Astrocyte of the cerebellum (primary cell): ENCODE results near the gene TMEM91.
"Not testable (repeated sequence)": the region's sequence is repeated elsewhere in the genome, so short reads cannot be mapped to it uniquely, and the experiment has no call there.

Experiments
- DNase-seq: peaks from one replicate; pipeline ENCODE4 v3.0.0-alpha.2; 2011; ENCODE audit warnings: low read depth
- H3K4me3 ChIP-seq: 2 replicates; pipeline ENCODE4 v1.5.1; 2011; ENCODE audit warnings: mild to moderate bottlenecking, low read depth, low read length, moderate library complexity
- in situ Hi-C: cut with HindIII; loops from 2 replicates; pipeline ENCODE4 v1.10.0; 2017; ENCODE audit warnings: low sequenced_read_pairs
- TF ChIP-seq, protein P1 (sequence below): IDR thresholded peaks from 2 replicates; pipeline ENCODE4 v1.5.1; 2012; ENCODE audit warnings: low read length, low read depth, moderate library complexity, mild to moderate bottlenecking; ENCODE audit errors: missing control alignments

Gene TMEM91

DNA sequence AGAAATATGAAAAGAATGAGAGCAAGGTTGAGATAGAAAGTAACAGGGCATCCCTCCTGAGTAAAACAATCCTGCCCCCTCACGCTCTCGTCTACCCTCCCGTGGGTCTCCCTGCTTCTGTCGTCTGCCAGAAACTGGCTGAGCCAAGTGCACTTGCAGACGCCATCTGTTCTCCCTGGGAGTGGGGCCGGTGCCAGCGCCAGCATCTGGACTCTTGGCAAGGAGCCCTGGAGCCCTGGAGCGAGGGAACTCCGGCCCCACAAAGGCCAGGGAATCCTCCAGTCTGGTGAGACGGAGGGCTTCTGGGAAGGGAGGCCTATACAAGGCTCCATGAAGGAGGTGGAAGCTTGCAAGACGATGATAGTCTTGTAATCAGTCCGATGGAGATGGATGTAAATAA, 2.3 kb upstream of the TMEM91 start:
- no peak overlapping the region for H3K4me3 ChIP-seq
- TF ChIP-seq, protein P1, sequence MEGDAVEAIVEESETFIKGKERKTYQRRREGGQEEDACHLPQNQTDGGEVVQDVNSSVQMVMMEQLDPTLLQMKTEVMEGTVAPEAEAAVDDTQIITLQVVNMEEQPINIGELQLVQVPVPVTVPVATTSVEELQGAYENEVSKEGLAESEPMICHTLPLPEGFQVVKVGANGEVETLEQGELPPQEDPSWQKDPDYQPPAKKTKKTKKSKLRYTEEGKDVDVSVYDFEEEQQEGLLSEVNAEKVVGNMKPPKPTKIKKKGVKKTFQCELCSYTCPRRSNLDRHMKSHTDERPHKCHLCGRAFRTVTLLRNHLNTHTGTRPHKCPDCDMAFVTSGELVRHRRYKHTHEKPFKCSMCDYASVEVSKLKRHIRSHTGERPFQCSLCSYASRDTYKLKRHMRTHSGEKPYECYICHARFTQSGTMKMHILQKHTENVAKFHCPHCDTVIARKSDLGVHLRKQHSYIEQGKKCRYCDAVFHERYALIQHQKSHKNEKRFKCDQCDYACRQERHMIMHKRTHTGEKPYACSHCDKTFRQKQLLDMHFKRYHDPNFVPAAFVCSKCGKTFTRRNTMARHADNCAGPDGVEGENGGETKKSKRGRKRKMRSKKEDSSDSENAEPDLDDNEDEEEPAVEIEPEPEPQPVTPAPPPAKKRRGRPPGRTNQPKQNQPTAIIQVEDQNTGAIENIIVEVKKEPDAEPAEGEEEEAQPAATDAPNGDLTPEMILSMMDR, result no peak
- DNase-seq, result peak; percentile 86
- in situ Hi-C loops, result no loop called here

DNA sequence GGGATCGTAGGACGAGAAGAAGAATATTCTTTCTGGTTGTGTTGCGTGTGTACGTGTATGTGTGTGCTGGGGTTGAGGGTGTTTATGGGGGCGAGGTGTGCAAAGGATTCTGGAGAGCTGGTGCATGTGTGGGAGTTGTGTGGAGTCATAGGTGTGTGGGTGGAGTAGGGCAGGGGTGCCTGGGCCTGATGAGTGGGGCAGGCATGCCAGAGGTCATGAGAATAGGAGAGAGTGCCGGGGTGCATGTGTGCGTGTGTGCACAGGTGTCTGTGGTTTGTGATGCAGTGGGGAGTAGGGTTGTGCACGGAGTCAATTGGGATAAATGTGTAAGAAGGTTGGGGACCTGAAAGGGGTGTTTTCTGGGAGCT, 649 bp downstream of the TMEM91 start:
- no peak for DNase-seq
- in situ Hi-C loops, result no loop called here
- TF ChIP-seq, protein P1, result no peak

DNA sequence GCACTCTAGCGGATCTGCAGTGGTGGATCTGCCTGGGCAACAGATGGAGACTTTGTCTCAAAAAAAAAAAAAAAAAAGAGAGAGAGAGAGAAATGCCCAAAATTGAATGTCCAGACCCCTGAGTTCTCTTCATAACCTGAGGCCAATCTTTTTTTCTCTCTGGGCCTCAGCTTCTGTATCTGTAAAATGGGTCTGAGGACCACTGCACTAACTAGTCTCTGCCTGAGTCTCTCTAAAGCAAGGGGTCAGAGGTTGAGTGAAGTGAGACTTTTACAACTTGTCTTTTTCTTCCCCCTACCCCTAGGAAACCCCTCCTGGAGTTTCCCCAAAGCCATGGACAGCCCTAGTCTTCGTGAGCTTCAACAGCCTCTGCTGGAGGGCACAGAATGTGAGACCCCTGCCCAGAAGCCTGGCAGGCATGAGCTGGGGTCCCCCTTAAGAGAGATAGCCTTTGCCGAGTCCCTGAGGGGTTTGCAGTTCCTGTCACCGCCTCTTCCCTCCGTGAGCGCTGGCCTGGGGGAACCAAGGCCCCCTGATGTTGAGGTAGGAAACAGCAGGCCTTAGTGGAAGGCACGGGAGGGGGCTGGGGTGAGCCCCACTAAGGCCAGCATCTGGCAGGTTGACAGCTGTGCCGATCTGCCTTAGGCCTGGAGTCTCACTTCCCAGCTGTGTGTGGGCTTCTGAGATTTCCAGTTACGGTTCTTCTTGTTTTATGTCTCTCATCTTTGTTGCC, 1.8 kb downstream of the TMEM91 start:
- no peak overlapping the region for H3K4me3 ChIP-seq
- in situ Hi-C loops, result no loop called here
- no peak for DNase-seq
- TF ChIP-seq, protein P1, result peak; percentile 33

More for the DNA sequence above, 649 bp downstream of the TMEM91 start:
- H3K4me3 ChIP-seq, result peak overlapping the region; percentile 45

DNA sequence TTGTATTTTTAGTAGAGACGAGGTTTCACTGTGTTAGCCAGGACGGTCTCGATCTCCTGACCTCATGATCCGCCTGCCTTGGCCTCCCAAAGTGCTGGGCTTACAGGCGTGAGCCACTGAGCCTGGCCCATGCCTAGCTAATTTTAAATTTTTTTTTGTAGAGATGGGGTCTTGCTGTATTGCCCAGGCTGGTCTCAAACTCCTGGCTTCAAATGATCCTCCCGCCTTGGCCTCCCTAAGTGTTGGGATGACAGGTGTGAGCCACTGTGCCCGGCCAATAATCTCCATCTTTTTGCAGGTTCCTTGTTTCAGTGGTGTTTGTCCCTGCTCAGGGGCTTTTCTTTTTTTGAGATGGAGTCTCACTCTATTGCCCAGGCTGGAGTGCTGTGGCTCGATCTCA, 5.2 kb downstream of the TMEM91 start:
- H3K4me3 ChIP-seq, in situ Hi-C loops, DNase-seq: not testable (repeated sequence)

DNA sequence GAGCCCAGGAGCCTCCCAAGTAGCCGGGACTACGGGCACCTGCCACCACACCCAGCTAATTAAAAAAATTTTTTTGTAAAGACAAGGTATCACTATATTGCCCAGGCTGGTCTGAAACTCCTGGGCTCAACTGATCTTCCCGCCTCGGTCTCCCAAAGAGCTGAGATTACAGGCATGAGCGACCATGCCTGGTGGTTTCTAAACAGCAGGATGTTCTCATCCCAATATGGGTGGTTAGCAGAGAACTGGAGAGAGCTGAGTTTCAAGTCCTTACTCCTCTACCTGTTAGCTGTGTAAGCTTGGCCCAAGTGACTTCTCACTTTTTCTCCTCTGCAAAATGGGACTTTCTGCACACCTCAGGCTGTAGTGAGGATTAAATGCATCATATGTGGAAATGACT, 8.0 kb downstream of the TMEM91 start:
- no peak overlapping the region for H3K4me3 ChIP-seq
- DNase-seq, result no peak
- in situ Hi-C loops, result no loop called here
- TF ChIP-seq, protein P1, result no peak

DNA sequence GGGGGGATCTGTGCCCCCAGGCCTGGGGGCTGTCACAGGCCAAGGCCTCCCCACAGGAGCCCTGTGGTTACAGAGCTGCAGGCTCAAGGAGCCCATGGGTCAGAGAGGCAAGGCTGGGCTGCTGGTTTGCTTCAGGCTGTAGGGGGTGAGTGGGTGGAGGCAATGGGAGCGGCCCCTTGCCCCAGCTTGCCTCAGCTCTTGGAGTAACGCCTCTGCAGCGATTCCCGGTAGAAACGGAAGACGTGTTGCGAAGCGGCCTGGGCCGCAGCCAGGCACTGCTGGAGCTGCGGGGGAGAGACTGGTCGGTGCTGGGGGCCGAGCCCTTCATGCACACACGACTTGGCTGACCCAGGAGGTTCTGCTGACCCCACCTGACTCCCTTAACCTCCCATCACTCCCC, 10.1 kb downstream of the TMEM91 start:
- TF ChIP-seq, protein P1, result no peak
- no peak overlapping the region for H3K4me3 ChIP-seq
- no peak for DNase-seq

DNA sequence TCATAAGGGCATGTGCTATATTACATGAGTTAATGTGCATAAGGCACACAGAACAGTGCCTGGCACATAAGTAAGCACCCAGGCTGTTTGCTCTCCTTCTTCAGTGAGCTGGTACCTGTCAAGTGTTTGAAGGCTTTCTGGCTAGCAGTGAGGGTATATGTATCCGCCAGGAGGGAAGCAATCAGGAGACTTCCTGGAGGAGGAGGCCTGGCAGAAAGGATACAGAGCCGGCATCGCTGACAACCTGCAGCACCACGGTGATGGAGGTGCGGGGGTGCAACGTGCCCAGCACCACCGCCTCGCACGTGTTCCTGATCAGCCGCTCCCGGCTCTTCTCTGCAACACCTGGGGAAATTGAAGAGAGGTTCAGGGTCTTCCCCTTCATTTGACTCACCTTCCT, 15.3 kb downstream of the TMEM91 start:
- TF ChIP-seq, protein P1, result no peak
- in situ Hi-C loops, result no loop called here
- H3K4me3 ChIP-seq, result no peak overlapping the region
- DNase-seq, result no peak

More for the DNA sequence above, 10.1 kb downstream of the TMEM91 start:
- in situ Hi-C loops, result no loop called here
